B cell (primary cell): ENCODE results near the gene TMED10.

Experiments
- CTCF ChIP-seq: fragments of 200-600 bp; IDR thresholded peaks from one replicate; pipeline ENCODE4 v1.8.0; 2022; ENCODE audit warnings: antibody characterized with exemption, mild to moderate bottlenecking
- EZH2 ChIP-seq: IDR thresholded peaks from 2 replicates; pipeline ENCODE4 v1.6.1; 2012; ENCODE audit warnings: borderline replicate concordance, low read depth, mild to moderate bottlenecking, moderate library complexity, low read length; ENCODE audit not compliant: insufficient read depth, poor library complexity, severe bottlenecking

- TF ChIP-seq CTCF, result no peak
- no peak for TF ChIP-seq EZH2
Observed at GRCh38 chr14:75186953-75187352, 10.5 kb upstream of the TMED10 start.
